Osteocyte (in vitro differentiated cells): ENCODE data around the gene TTLL1. TPM values are rescaled to one million over a fixed set of nuclear protein-coding genes. Genes with fewer than 3 reads are reported as not detected.

Source experiments
- DNase-seq: peaks from one replicate; pipeline ENCODE4 v3.0.0; 2021; ENCODE audit warnings: mixed read lengths; ENCODE audit not compliant: unreplicated experiment; ENCODE audit errors: extremely low spot score
- H3K27ac Mint-ChIP-seq: one replicate; pipeline ENCODE4 v1.8.0; 2021; ENCODE audit warnings: mild to moderate bottlenecking, mixed read lengths; ENCODE audit not compliant: unreplicated experiment
- H3K27me3 Mint-ChIP-seq: one replicate; pipeline ENCODE4 v1.8.0; 2021; ENCODE audit warnings: mixed read lengths; ENCODE audit not compliant: unreplicated experiment
- H3K36me3 Mint-ChIP-seq: one replicate; pipeline ENCODE4 v1.8.0; 2021; ENCODE audit warnings: mixed read lengths; ENCODE audit not compliant: unreplicated experiment
- H3K4me1 Mint-ChIP-seq: one replicate; pipeline ENCODE4 v1.8.0; 2021; ENCODE audit warnings: mixed read lengths; ENCODE audit not compliant: unreplicated experiment
- H3K4me3 Mint-ChIP-seq: one replicate; pipeline ENCODE4 v1.8.0; 2021; ENCODE audit warnings: mild to moderate bottlenecking, moderate library complexity, mixed read lengths; ENCODE audit not compliant: unreplicated experiment
- H3K9me3 Mint-ChIP-seq: one replicate; pipeline ENCODE4 v1.8.0; 2021; ENCODE audit warnings: mixed read lengths; ENCODE audit not compliant: unreplicated experiment
- total RNA-seq: library from RNA; stranded (reverse); gene quantifications from 2 replicates; pipeline ENCODE4 v1.2.1, GENCODE V29; 2021
- TF ChIP-seq, protein P1 (sequence below): fragments of 200-600 bp; sonication (generic); IDR thresholded peaks from 2 replicates; pipeline ENCODE4 v1.5.0; 2021; ENCODE audit warnings: antibody characterized with exemption, mild to moderate bottlenecking, moderate library complexity

The TTLL1 gene
- total RNA-seq, 1 donor from 2014 or later = 16.5 TPM

GRCh38 chr22:43094551-43094950 lies 5.4 kb upstream of the TTLL1 start:
- H3K4me1 Mint-ChIP-seq = peaks cover 6% of the 10 kb centered on the region
- TF ChIP-seq, protein P1, sequence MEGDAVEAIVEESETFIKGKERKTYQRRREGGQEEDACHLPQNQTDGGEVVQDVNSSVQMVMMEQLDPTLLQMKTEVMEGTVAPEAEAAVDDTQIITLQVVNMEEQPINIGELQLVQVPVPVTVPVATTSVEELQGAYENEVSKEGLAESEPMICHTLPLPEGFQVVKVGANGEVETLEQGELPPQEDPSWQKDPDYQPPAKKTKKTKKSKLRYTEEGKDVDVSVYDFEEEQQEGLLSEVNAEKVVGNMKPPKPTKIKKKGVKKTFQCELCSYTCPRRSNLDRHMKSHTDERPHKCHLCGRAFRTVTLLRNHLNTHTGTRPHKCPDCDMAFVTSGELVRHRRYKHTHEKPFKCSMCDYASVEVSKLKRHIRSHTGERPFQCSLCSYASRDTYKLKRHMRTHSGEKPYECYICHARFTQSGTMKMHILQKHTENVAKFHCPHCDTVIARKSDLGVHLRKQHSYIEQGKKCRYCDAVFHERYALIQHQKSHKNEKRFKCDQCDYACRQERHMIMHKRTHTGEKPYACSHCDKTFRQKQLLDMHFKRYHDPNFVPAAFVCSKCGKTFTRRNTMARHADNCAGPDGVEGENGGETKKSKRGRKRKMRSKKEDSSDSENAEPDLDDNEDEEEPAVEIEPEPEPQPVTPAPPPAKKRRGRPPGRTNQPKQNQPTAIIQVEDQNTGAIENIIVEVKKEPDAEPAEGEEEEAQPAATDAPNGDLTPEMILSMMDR = no peak
- H3K27ac Mint-ChIP-seq = no peak overlapping the region
- no peaks in the 10 kb centered on the region for H3K36me3 Mint-ChIP-seq
- H3K27me3 Mint-ChIP-seq = no peaks in the 10 kb centered on the region
- no peak for DNase-seq
- H3K9me3 Mint-ChIP-seq = no peaks in the 10 kb centered on the region
- no peak overlapping the region for H3K4me3 Mint-ChIP-seq

DNA sequence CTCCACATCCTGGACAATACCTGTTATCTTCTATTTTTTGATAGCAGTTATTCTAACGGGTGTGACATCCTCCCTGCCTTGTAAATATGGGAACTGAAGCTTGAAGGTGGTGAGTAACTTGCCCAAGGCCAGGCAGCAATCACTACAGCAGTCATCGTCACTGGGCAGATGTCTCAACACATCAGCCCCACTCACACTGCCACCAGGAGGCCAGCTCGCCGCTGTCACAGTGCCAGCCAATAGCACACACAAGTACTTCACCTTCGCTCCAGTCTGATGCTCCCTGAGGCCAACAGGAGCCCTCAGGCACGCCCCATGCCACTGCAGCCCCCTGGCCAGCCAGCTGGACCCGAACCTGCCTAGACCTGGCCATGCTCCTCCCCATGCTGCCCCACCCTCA lies 4.9 kb upstream of the TTLL1 start:
- no peak for DNase-seq
- Mint-ChIP-seq H3K9me3 (no peaks in the 10 kb centered on the region), H3K4me3 (no peak overlapping the region), H3K4me1 (peaks cover 8% of the 10 kb centered on the region), H3K27ac (no peak overlapping the region), H3K27me3 (no peaks in the 10 kb centered on the region), H3K36me3 (no peaks in the 10 kb centered on the region)
- TF ChIP-seq, protein P1 = no peak

DNA sequence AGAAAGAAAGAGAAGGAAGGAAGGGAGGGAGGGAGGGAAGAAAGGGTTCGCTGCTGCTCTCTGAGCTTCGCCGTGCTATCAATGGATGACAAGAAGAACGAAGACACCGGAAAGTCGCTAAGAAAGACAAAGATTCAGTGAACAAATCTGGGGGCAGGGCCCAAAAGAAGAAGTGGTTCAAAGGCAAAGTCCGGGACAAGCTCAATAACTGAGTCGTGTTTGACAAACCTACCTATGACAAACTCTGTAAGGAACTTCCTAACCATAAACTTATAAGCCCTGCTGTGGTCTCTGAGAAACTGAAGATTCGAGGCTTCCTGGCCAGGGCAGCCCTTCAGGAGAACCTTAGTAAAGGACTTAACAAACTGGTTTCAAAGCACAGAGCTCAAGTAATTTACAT lies 2.9 kb upstream of the TTLL1 start:
- H3K27me3 Mint-ChIP-seq = no peaks in the 10 kb centered on the region
- TF ChIP-seq, protein P1 = no peak
- H3K27ac Mint-ChIP-seq = no peak overlapping the region
- H3K4me1 Mint-ChIP-seq = peaks cover 13% of the 10 kb centered on the region
- H3K9me3 Mint-ChIP-seq = no peaks in the 10 kb centered on the region
- H3K36me3 Mint-ChIP-seq = no peaks in the 10 kb centered on the region
- DNase-seq = no peak
- no peak overlapping the region for H3K4me3 Mint-ChIP-seq

- no peak for DNase-seq
- TF ChIP-seq, protein P1 = peak; percentile 75
- Mint-ChIP-seq H3K4me1 (peaks cover 13% of the 10 kb centered on the region), H3K4me3 (peak overlapping the region; percentile 65), H3K9me3 (no peaks in the 10 kb centered on the region), H3K36me3 (peaks cover 7% of the 10 kb centered on the region), H3K27me3 (no peaks in the 10 kb centered on the region), H3K27ac (peak overlapping the region; percentile 74)
Measured at GRCh38 chr22:43090130-43090789, 1.1 kb upstream of the TTLL1 start.

DNA sequence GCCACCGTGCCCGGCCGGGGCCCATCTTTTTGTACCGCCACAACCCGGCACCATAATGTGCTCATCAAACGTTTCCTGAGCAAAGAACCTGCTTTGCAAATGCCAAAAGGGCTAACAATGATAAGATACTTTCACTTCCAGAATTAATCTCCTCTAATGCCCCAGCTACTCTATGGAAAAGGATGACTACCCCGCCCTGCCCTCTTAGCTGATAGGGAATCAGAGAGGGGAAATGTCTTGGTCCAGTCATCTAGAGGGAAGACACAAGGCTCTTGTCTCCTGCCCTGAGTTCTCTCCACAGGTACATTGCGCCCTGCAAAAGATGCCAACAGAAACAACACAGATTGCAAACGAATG lies 586 bp downstream of the TTLL1 start:
- TF ChIP-seq, protein P1 = no peak
- H3K4me3 Mint-ChIP-seq = peak overlapping the region; percentile 86
- no peaks in the 10 kb centered on the region for H3K27me3 Mint-ChIP-seq
- no peak for DNase-seq
- peaks cover 13% of the 10 kb centered on the region for H3K4me1 Mint-ChIP-seq
- H3K36me3 Mint-ChIP-seq = peaks cover 8% of the 10 kb centered on the region
- peak overlapping the region; percentile 76 for H3K27ac Mint-ChIP-seq
- H3K9me3 Mint-ChIP-seq = no peaks in the 10 kb centered on the region
